ENCODE results near the gene PGM1.

The PGM1 gene

GRCh38 chr1:63607322-63607721 lies 14.1 kb downstream of the PGM1 start:
- no peak overlapping the region for H3K4me3 ChIP-seq (ENCODE audit: low read length)
- no peaks in the 10 kb centered on the region for H3K36me3 ChIP-seq (ENCODE audit: insufficient read depth, low read length)
- no peaks in the 10 kb centered on the region for H3K4me1 ChIP-seq (ENCODE audit: insufficient read depth, low read length)
- no peak overlapping the region for H2AFZ ChIP-seq (ENCODE audit: low read depth, low read length)
- H3K9me3 ChIP-seq (ENCODE audit: low read length), result no peaks in the 10 kb centered on the region
- H3K27me3 ChIP-seq (ENCODE audit: insufficient read depth, low read length), result no peaks in the 10 kb centered on the region

DNA sequence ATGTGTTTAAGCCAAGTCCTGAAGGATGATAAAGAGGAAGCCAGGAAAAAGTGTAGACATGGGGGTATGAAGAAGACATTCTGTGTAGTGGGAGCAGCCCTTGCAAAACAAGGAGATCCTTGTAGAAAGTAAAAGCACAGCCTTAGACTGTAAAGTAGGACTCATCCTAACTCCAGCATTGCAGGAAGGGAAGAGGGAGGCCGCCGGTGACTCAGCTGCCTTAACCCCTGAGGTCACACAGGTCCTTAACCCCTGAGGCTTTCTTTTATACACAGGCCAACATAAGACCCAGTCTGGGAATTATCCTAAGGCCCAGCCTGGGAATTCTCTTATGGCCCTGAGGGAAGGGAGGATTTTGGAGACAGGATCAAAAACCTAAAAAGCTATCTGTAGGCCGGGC lies 18.0 kb downstream of the PGM1 start:
- H3K27me3 ChIP-seq (ENCODE audit: insufficient read depth, low read length), result no peaks in the 10 kb centered on the region
- H3K4me1 ChIP-seq (ENCODE audit: insufficient read depth, low read length), result no peaks in the 10 kb centered on the region
- no peaks in the 10 kb centered on the region for H3K36me3 ChIP-seq (ENCODE audit: insufficient read depth, low read length)
- H3K9me3 ChIP-seq (ENCODE audit: low read length), result no peaks in the 10 kb centered on the region
- H2AFZ ChIP-seq (ENCODE audit: low read depth, low read length), result no peak overlapping the region
- no peak overlapping the region for H3K4me3 ChIP-seq (ENCODE audit: low read length)

- no peaks in the 10 kb centered on the region for H3K4me1 ChIP-seq (ENCODE audit: insufficient read depth, low read length)
- no peaks in the 10 kb centered on the region for H3K9me3 ChIP-seq (ENCODE audit: low read length)
- no peaks in the 10 kb centered on the region for H3K27me3 ChIP-seq (ENCODE audit: insufficient read depth, low read length)
- H3K4me3 ChIP-seq (ENCODE audit: low read length), result no peak overlapping the region
- H2AFZ ChIP-seq (ENCODE audit: low read depth, low read length), result no peak overlapping the region
- no peaks in the 10 kb centered on the region for H3K36me3 ChIP-seq (ENCODE audit: insufficient read depth, low read length)
These were observed 19.4 kb downstream of the PGM1 start for GRCh38 chr1:63612564-63612963.

- Histone ChIP-seq H3K27me3 (ENCODE audit: insufficient read depth, low read length) (no peaks in the 10 kb centered on the region), H3K36me3 (ENCODE audit: insufficient read depth, low read length) (no peaks in the 10 kb centered on the region), H3K4me1 (ENCODE audit: insufficient read depth, low read length) (no peaks in the 10 kb centered on the region), H3K9me3 (ENCODE audit: low read length) (no peaks in the 10 kb centered on the region), H3K4me3 (ENCODE audit: low read length) (no peak overlapping the region), H2AFZ (ENCODE audit: low read depth, low read length) (no peak overlapping the region)
These were observed 19.8 kb downstream of the PGM1 start for GRCh38 chr1:63612971-63613370.

DNA sequence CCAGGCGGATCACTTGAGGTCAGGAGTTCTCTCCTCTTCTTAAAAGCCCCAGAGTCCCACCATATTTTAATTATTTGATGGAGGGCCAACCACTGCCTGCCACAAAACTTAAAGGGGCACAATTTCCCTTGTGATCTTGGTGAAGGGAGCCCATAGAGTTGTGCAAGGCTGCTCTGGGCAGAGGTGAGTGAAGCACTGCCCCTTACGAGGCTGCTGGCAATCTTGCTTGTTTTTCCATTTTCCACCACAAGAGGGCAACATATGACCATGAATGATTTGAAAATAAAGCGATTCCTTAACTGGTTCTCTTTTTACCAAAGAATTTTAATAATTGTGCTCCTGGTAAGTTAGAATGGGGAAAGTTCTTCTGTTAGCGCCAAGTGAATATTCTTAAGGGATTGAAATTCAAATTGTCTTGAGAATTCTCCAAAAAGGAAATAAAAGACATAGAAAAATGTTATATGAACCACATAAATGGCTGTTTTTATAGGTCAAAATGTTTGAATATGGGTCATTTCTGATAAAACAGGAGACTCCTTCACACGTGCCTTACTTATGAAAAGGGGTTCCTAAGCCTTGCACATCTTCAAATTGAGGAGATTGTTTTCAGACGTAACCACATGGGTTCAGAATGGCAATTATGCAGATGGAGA lies 22.7 kb downstream of the PGM1 start:
- Histone ChIP-seq H3K36me3 (ENCODE audit: insufficient read depth, low read length) (no peaks in the 10 kb centered on the region), H3K27me3 (ENCODE audit: insufficient read depth, low read length) (no peaks in the 10 kb centered on the region), H3K9me3 (ENCODE audit: low read length) (no peaks in the 10 kb centered on the region), H3K4me3 (ENCODE audit: low read length) (no peak overlapping the region), H3K4me1 (ENCODE audit: insufficient read depth, low read length) (no peaks in the 10 kb centered on the region), H2AFZ (ENCODE audit: low read depth, low read length) (no peak overlapping the region)

DNA sequence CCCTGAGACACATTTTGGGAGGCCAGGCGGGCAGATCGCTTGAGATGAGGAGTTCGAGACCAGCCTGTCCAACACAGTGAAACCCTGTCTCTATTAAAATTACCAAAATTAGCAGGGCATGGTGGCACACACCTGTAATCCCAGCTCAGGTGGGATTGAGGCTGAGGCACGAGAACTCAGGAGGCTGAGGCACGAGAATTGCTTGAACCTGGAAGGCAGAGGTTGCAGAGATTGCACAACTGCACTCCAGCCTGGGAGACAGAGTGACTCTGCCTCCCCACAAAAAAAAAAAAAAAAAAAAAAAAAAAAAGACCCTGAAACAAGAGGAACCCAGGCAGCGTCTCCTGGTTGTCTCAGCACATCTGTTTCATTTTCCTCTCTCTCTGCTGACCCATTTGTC lies 24.2 kb downstream of the PGM1 start:
- Histone ChIP-seq H2AFZ (ENCODE audit: low read depth, low read length) (no peak overlapping the region), H3K36me3 (ENCODE audit: insufficient read depth, low read length) (no peaks in the 10 kb centered on the region), H3K4me1 (ENCODE audit: insufficient read depth, low read length) (no peaks in the 10 kb centered on the region), H3K27me3 (ENCODE audit: insufficient read depth, low read length) (no peaks in the 10 kb centered on the region), H3K4me3 (ENCODE audit: low read length) (no peak overlapping the region), H3K9me3 (ENCODE audit: low read length) (no peaks in the 10 kb centered on the region)

GRCh38 chr1:63618011-63618410 lies 24.8 kb downstream of the PGM1 start:
- Histone ChIP-seq H3K4me1 (ENCODE audit: insufficient read depth, low read length) (no peaks in the 10 kb centered on the region), H3K9me3 (ENCODE audit: low read length) (no peaks in the 10 kb centered on the region), H3K27me3 (ENCODE audit: insufficient read depth, low read length) (no peaks in the 10 kb centered on the region), H2AFZ (ENCODE audit: low read depth, low read length) (no peak overlapping the region), H3K36me3 (ENCODE audit: insufficient read depth, low read length) (no peaks in the 10 kb centered on the region), H3K4me3 (ENCODE audit: low read length) (no peak overlapping the region)

- no peak overlapping the region for H2AFZ ChIP-seq (ENCODE audit: low read depth, low read length)
- peaks cover 12% of the 10 kb centered on the region for H3K4me1 ChIP-seq (ENCODE audit: insufficient read depth, low read length)
- H3K27me3 ChIP-seq (ENCODE audit: insufficient read depth, low read length), result no peaks in the 10 kb centered on the region
- no peak overlapping the region for H3K4me3 ChIP-seq (ENCODE audit: low read length)
- H3K9me3 ChIP-seq (ENCODE audit: low read length), result no peaks in the 10 kb centered on the region
- H3K36me3 ChIP-seq (ENCODE audit: insufficient read depth, low read length), result no peaks in the 10 kb centered on the region
These were observed 26.3 kb downstream of the PGM1 start for GRCh38 chr1:63619558-63619957.

- Histone ChIP-seq H3K4me3 (ENCODE audit: low read length) (no peak overlapping the region), H3K9me3 (ENCODE audit: low read length) (no peaks in the 10 kb centered on the region), H3K36me3 (ENCODE audit: insufficient read depth, low read length) (no peaks in the 10 kb centered on the region), H3K4me1 (ENCODE audit: insufficient read depth, low read length) (peaks cover 18% of the 10 kb centered on the region), H3K27me3 (ENCODE audit: insufficient read depth, low read length) (no peaks in the 10 kb centered on the region), H2AFZ (ENCODE audit: low read depth, low read length) (no peak overlapping the region)
These were observed 27.5 kb downstream of the PGM1 start for GRCh38 chr1:63620671-63621070.

- Histone ChIP-seq H2AFZ (ENCODE audit: low read depth, low read length) (no peak overlapping the region), H3K4me1 (ENCODE audit: insufficient read depth, low read length) (peaks cover 18% of the 10 kb centered on the region), H3K27me3 (ENCODE audit: insufficient read depth, low read length) (no peaks in the 10 kb centered on the region), H3K4me3 (ENCODE audit: low read length) (no peak overlapping the region), H3K9me3 (ENCODE audit: low read length) (no peaks in the 10 kb centered on the region), H3K36me3 (ENCODE audit: insufficient read depth, low read length) (no peaks in the 10 kb centered on the region)
These were observed 27.9 kb downstream of the PGM1 start for GRCh38 chr1:63621075-63621474.

DNA sequence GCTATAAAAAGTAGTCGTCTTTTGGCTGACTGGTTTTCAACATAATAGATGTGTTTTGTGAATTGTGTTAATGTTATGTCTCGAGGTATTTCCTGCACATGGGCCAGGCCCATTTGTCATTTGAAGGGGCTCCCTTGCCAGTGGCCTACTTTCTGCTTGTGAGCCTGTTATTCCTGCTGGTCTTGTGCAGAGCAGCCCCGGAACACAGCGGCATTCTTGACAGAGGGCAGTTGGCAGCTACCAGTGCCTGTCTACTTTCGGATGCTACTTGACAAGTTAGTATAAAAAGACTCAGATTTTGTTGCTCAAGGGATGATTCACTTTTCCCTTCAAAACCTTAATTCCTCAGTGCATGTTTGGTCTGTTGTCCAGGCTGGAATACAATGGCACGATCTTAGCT lies 28.5 kb downstream of the PGM1 start:
- no peak overlapping the region for H3K4me3 ChIP-seq (ENCODE audit: low read length)
- H2AFZ ChIP-seq (ENCODE audit: low read depth, low read length), result no peak overlapping the region
- no peaks in the 10 kb centered on the region for H3K36me3 ChIP-seq (ENCODE audit: insufficient read depth, low read length)
- H3K4me1 ChIP-seq (ENCODE audit: insufficient read depth, low read length), result peaks cover 18% of the 10 kb centered on the region
- H3K9me3 ChIP-seq (ENCODE audit: low read length), result no peaks in the 10 kb centered on the region
- no peaks in the 10 kb centered on the region for H3K27me3 ChIP-seq (ENCODE audit: insufficient read depth, low read length)

GRCh38 chr1:63622849-63623566 lies 29.8 kb downstream of the PGM1 start:
- Histone ChIP-seq H2AFZ (ENCODE audit: low read depth, low read length) (no peak overlapping the region), H3K4me1 (ENCODE audit: insufficient read depth, low read length) (peaks cover 18% of the 10 kb centered on the region), H3K36me3 (ENCODE audit: insufficient read depth, low read length) (no peaks in the 10 kb centered on the region), H3K4me3 (ENCODE audit: low read length) (no peak overlapping the region), H3K9me3 (ENCODE audit: low read length) (no peaks in the 10 kb centered on the region), H3K27me3 (ENCODE audit: insufficient read depth, low read length) (no peaks in the 10 kb centered on the region)

DNA sequence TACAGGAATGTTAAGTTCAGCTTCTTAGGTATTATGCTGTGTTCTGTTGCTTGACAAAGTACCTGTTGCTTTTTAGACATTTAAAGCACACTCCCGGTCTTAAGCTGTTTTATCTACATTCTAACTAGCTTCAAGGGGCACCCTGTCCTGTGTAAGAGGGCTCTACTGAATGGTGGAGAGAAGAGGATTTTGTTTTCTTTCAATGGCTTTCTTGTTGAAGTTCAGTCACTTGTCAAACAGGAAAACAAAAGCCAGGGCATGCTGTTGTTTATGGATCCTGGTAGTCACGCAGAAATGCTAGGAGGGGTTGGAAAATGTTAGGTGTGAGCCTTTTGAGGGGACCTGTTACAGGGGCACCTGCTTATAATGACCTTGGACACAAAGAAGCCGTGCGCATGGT lies 30.7 kb downstream of the PGM1 start:
- Histone ChIP-seq H3K9me3 (ENCODE audit: low read length) (no peaks in the 10 kb centered on the region), H2AFZ (ENCODE audit: low read depth, low read length) (no peak overlapping the region), H3K36me3 (ENCODE audit: insufficient read depth, low read length) (no peaks in the 10 kb centered on the region), H3K27me3 (ENCODE audit: insufficient read depth, low read length) (no peaks in the 10 kb centered on the region), H3K4me3 (ENCODE audit: low read length) (no peak overlapping the region), H3K4me1 (ENCODE audit: insufficient read depth, low read length) (peaks cover 18% of the 10 kb centered on the region)

GRCh38 chr1:63624911-63625310 lies 31.7 kb downstream of the PGM1 start:
- H3K9me3 ChIP-seq (ENCODE audit: low read length), result no peaks in the 10 kb centered on the region
- no peaks in the 10 kb centered on the region for H3K36me3 ChIP-seq (ENCODE audit: insufficient read depth, low read length)
- H3K4me3 ChIP-seq (ENCODE audit: low read length), result no peak overlapping the region
- no peak overlapping the region for H2AFZ ChIP-seq (ENCODE audit: low read depth, low read length)
- no peaks in the 10 kb centered on the region for H3K27me3 ChIP-seq (ENCODE audit: insufficient read depth, low read length)
- H3K4me1 ChIP-seq (ENCODE audit: insufficient read depth, low read length), result peaks cover 18% of the 10 kb centered on the region

All from neuron (in vitro differentiated cells).